ENCODE results near the gene FAM186B. TPM values are rescaled to one million over a fixed set of nuclear protein-coding genes. Genes with fewer than 3 reads are reported as not detected.

FAM186B gene
- total and polyA plus RNA-seq, 8 donors, result 0.20 to 4.6 (median 3.0) TPM

- H3K27ac ChIP-seq, result peak overlapping the region; percentile 56 to 72
- no peak overlapping the region for H3K4me3 ChIP-seq
- DNase-seq (no peak), ATAC-seq (no peak)
- no peak for TF ChIP-seq CTCF (IDR thresholded peaks at IDR 0.05)
- peaks cover 11 to 47% of the 10 kb centered on the region in 2 donors for H3K4me1 ChIP-seq
- peaks cover 0 to 93% of the 10 kb centered on the region in 2 donors for H3K36me3 ChIP-seq
- no peaks in the 10 kb centered on the region for H3K9me3 ChIP-seq
- H3K27me3 ChIP-seq, result no peaks in the 10 kb centered on the region
- intact Hi-C loops (cut with DNase I), result no loop called here
These were observed 44.0 kb upstream of the FAM186B start for GRCh38 chr12:49649445-49649844.

GRCh38 chr12:49648712-49649003 is 43.2 kb upstream of the FAM186B start:
- H3K36me3 ChIP-seq, result peaks cover 0 to 90% of the 10 kb centered on the region in 2 donors
- DNase-seq, result no peak
- no peaks in the 10 kb centered on the region for H3K9me3 ChIP-seq
- peaks cover 11 to 49% of the 10 kb centered on the region in 2 donors for H3K4me1 ChIP-seq
- H3K4me3 ChIP-seq, result no peak overlapping the region
- peak overlapping the region; percentile 56 to 72 for H3K27ac ChIP-seq
- intact Hi-C loops (cut with DNase I), result no loop called here
- peak; percentile 55 for ATAC-seq
- no peak for TF ChIP-seq CTCF (IDR thresholded peaks at IDR 0.05)
- no peaks in the 10 kb centered on the region for H3K27me3 ChIP-seq

- Histone ChIP-seq H3K36me3 (peaks cover 0 to 90% of the 10 kb centered on the region in 2 donors), H3K27ac (peak overlapping the region; percentile 56 to 72), H3K27me3 (no peaks in the 10 kb centered on the region), H3K9me3 (no peaks in the 10 kb centered on the region), H3K4me3 (no peak overlapping the region), H3K4me1 (peaks cover 11 to 49% of the 10 kb centered on the region in 2 donors)
- TF ChIP-seq CTCF (IDR thresholded peaks at IDR 0.05), result no peak
- DNase-seq (no peak), ATAC-seq (peak; percentile 20)
- intact Hi-C loops (cut with DNase I), result no loop called here
These were observed 42.6 kb upstream of the FAM186B start for GRCh38 chr12:49647827-49648711.

- ATAC-seq (no peak), DNase-seq (peak in 1 of 4 donors; percentile 28)
- H3K9me3 ChIP-seq, result no peaks in the 10 kb centered on the region
- no peak overlapping the region for H3K4me3 ChIP-seq
- H3K36me3 ChIP-seq, result peaks cover 0 to 90% of the 10 kb centered on the region in 2 donors
- TF ChIP-seq CTCF (IDR thresholded peaks at IDR 0.05), result no peak
- peak overlapping the region in 1 of 2 donors; percentile 72 for H3K27ac ChIP-seq
- no peaks in the 10 kb centered on the region for H3K27me3 ChIP-seq
- peaks cover 11 to 49% of the 10 kb centered on the region in 2 donors for H3K4me1 ChIP-seq
- intact Hi-C loops (cut with DNase I), result no loop called here
These were observed 41.6 kb upstream of the FAM186B start for GRCh38 chr12:49646871-49647654.

- Histone ChIP-seq H3K36me3 (peaks cover 0 to 91% of the 10 kb centered on the region in 2 donors), H3K9me3 (no peaks in the 10 kb centered on the region), H3K27me3 (no peaks in the 10 kb centered on the region), H3K27ac (peak overlapping the region in 1 of 2 donors; percentile 72), H3K4me3 (no peak overlapping the region), H3K4me1 (peaks cover 11 to 49% of the 10 kb centered on the region in 2 donors)
- DNase-seq (no peak), ATAC-seq (no peak)
- TF ChIP-seq CTCF (IDR thresholded peaks at IDR 0.05), result no peak
- intact Hi-C loops (cut with DNase I), result no loop called here
These were observed 40.9 kb upstream of the FAM186B start for GRCh38 chr12:49646331-49646830.

All from left lung (tissue), 10 donors.